Osteoblast (primary cell): ENCODE results near the gene TRIP6. TPM values are rescaled to one million over a fixed set of nuclear protein-coding genes. Genes with fewer than 3 reads are reported as not detected.

Experiments
- DNase-seq: peaks from one replicate; pipeline ENCODE4 v3.0.0; 2011; ENCODE audit warnings: low spot score, mixed read lengths; ENCODE audit not compliant: insufficient read length; ENCODE audit errors: missing footprints
- H2AFZ ChIP-seq: 2 replicates; pipeline ENCODE4 v1.6.0; 2011; ENCODE audit warnings: mild to moderate bottlenecking, low read length
- H3K27ac ChIP-seq: 2 replicates; pipeline ENCODE4 v1.5.1; 2011; ENCODE audit warnings: mild to moderate bottlenecking, low read depth, low read length, moderate library complexity
- H3K27me3 ChIP-seq: 2 replicates; pipeline ENCODE4 v1.6.0; 2012; ENCODE audit warnings: mild to moderate bottlenecking, control low read depth, inconsistent platforms, low read length, moderate library complexity; ENCODE audit not compliant: insufficient read depth
- H3K36me3 ChIP-seq: 2 replicates; pipeline ENCODE4 v1.5.1; 2011; ENCODE audit warnings: mild to moderate bottlenecking, low read length, control low read depth, moderate library complexity; ENCODE audit not compliant: insufficient read depth
- H3K4me1 ChIP-seq: 2 replicates; pipeline ENCODE4 v1.5.1; 2011; ENCODE audit warnings: mild to moderate bottlenecking, low read length, control low read depth, moderate library complexity; ENCODE audit not compliant: insufficient read depth
- H3K4me2 ChIP-seq: 2 replicates; pipeline ENCODE4 v1.6.0; 2011; ENCODE audit warnings: mild to moderate bottlenecking, low read length; ENCODE audit not compliant: insufficient read depth
- H3K4me3 ChIP-seq: fragments of 200-600 bp; sonication (generic); 3 replicates; pipeline ENCODE4 v1.5.1; 2012; ENCODE audit warnings: mild to moderate bottlenecking, low read length, inconsistent platforms; ENCODE audit not compliant: insufficient read depth
- H3K79me2 ChIP-seq: 2 replicates; pipeline ENCODE4 v1.6.0; 2012; ENCODE audit warnings: mild to moderate bottlenecking, low read length, control low read depth, inconsistent platforms; ENCODE audit not compliant: insufficient read depth
- H3K9me3 ChIP-seq: 2 replicates; pipeline ENCODE4 v1.5.1; 2011; ENCODE audit warnings: low read depth, low read length, control low read depth
- H4K20me1 ChIP-seq: 2 replicates; pipeline ENCODE4 v1.6.0; 2012; ENCODE audit warnings: mild to moderate bottlenecking, low read length, control low read depth; ENCODE audit not compliant: insufficient read depth
- CTCF ChIP-seq: IDR thresholded peaks from 2 replicates; pipeline ENCODE4 v1.5.1; 2011; ENCODE audit warnings: mild to moderate bottlenecking, low read depth, low read length, moderate library complexity; ENCODE audit errors: extremely low read depth
- total RNA-seq: library from RNA; depleted of rRNA; stranded (reverse); fragments of >200 nt; gene quantifications from 2 replicates; pipeline ENCODE4 v1.2.3, GENCODE V29; 2012

TRIP6 gene
- total RNA-seq, 1 donor = 115 TPM

GRCh38 chr7:100825215-100825671 lies 41.9 kb upstream of the TRIP6 start:
- H2AFZ ChIP-seq = peak overlapping the region; percentile 56
- TF ChIP-seq CTCF = no peak
- peak overlapping the region; percentile 77 for H3K4me3 ChIP-seq
- H3K4me1 ChIP-seq = peaks cover 19% of the 10 kb centered on the region
- no peaks in the 10 kb centered on the region for H3K27me3 ChIP-seq
- H3K79me2 ChIP-seq = peaks cover 11% of the 10 kb centered on the region
- H3K27ac ChIP-seq = no peak overlapping the region
- peak; percentile 83 for DNase-seq
- H3K9me3 ChIP-seq = no peaks in the 10 kb centered on the region
- H3K4me2 ChIP-seq = peak overlapping the region; percentile 80
- peaks cover 3% of the 10 kb centered on the region for H4K20me1 ChIP-seq
- no peaks in the 10 kb centered on the region for H3K36me3 ChIP-seq

- Histone ChIP-seq H3K36me3 (no peaks in the 10 kb centered on the region), H3K27me3 (no peaks in the 10 kb centered on the region), H3K4me2 (peak overlapping the region; percentile 80), H3K4me3 (peak overlapping the region; percentile 77), H2AFZ (peak overlapping the region; percentile 67), H3K9me3 (no peaks in the 10 kb centered on the region), H3K27ac (no peak overlapping the region), H3K79me2 (peaks cover 11% of the 10 kb centered on the region), H4K20me1 (peaks cover 3% of the 10 kb centered on the region), H3K4me1 (peaks cover 19% of the 10 kb centered on the region)
- peak; percentile 31 for TF ChIP-seq CTCF
- DNase-seq = peak; percentile 93
Observed at GRCh38 chr7:100825751-100826513, 41.3 kb upstream of the TRIP6 start.

GRCh38 chr7:100826514-100827329 lies 40.5 kb upstream of the TRIP6 start:
- Histone ChIP-seq H3K4me2 (peak overlapping the region; percentile 80), H3K4me1 (peaks cover 19% of the 10 kb centered on the region), H3K27me3 (no peaks in the 10 kb centered on the region), H3K9me3 (no peaks in the 10 kb centered on the region), H2AFZ (peak overlapping the region; percentile 67), H3K4me3 (peak overlapping the region; percentile 77), H3K36me3 (no peaks in the 10 kb centered on the region), H3K27ac (no peak overlapping the region), H4K20me1 (peaks cover 3% of the 10 kb centered on the region), H3K79me2 (peaks cover 11% of the 10 kb centered on the region)
- DNase-seq = peak; percentile 83
- no peak for TF ChIP-seq CTCF
